AG08396 (cell line): ENCODE data around the gene SERHL2.
"Not testable (repeated sequence)": the region's sequence is repeated elsewhere in the genome, so short reads cannot be mapped to it uniquely, and the experiment has no call there.

Experiments
- DNase-seq: peaks from one replicate; pipeline ENCODE4 v3.0.0; 2012; ENCODE audit warnings: low spot score, mixed read lengths

Gene SERHL2

DNA sequence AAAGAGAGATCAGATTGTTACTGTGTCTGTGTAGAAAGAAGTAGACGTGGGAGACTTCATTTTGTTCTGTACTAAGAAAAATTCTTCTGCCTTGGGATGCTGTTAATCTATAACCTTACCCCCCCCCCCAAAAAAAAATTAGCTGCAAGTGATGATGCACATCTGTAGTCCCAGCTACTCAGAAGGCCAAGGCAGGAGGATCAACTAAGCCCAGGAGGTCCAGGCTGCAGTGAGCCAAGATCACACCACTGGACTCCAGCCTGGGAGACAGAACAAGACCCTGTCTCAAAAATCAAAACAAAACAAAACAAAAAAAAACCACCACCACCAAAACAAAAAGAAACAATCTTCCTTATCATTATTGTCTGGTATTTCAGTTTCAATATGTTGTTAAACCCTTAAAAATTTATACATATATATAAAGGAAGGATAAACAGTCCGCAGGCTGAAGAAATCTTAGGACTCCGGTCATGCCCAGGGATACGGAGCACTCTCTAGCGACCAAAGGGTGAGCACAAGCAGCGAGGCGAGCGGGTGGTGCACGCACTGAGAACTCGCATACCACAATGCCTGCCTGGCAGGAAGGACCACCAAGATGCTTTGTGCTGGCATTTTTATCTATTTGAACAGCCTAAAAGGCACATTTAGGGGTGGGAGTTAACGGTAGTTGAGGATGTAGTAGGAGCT is 54.5 kb downstream of the SERHL2 start:
- no peak for DNase-seq

DNA sequence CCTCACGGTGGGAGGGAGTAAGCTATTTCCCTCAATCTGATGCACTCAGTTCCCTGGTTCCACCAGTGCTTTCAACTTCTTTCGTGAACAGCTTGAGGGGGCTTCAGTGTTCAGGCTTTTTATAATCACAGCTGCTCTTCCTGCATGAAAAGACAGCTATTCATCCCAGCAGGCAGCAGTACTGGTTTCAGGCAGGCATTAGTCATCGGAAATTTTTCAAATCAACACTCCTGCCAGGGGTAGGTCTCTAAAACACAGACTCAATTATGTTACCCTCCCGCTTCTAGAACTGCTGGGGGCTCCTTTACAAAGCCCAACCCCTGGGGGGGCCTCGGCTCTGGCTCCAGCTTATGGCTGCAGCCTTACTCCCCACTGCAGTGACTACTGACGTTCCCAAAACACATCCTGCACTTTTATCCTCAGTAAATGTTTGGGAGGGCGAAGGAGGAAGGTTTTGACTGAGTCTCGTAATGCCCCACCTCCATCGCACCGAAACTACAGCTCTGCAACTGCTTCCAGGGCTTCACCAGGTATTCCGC is 55.1 kb downstream of the SERHL2 start:
- DNase-seq, result peak; percentile 70

DNA sequence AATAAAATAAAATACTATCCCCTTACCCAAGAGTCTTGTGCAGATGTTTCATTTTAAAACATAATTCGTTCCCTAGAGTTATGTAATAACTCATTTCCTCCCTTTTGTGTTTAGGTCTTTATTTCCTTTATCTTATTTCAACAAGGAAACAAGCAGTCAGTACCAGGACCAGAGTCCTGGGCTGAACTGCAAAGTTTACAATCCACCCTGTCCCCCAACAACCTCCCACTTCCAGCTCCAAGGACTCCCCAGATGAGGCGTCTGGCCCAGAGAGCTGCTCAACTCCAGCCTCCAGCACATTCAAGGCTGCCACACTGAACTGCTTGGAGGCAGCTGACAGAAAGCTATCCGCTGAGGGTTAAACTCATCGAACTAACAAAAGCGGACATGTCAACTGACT is 56.4 kb downstream of the SERHL2 start:
- no peak for DNase-seq

DNA sequence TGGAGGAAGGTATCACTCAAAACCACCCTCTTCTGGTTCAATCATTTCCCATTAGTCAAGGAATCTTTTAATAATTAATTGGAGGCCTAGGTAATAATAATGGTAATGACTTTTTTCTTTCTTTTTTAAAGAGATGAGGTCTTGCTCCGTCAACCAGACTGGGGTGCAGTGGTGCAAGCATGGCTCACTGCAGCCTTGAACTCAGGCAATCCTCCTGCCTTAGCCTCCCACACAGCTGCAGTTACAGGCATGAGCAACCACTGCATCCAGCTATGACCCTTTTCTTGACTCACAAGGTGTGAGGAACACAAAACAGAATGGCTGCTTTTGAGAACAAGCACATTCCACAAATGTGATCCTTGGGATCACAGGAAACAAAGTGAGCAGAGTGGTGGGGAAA is 57.3 kb downstream of the SERHL2 start:
- no peak for DNase-seq

DNA sequence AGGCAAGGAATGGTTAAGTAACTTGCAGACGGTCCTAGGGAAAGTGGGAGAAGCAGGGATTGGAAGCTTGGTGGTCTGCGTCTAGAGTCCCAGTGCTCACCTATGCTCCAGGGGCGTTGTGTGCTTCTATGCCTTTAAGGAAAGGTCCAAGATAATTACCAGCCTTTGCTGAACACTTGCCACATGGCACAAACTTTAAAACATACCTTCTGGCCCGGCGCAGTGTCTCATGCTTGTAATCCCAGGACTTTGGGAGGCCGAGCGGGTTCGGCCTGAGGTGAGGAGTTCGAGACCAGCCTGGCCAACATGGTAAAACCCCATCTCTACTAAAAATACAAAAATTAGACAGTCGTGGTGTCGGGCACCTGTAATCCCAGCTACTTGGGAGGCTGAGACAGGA is 58.6 kb downstream of the SERHL2 start:
- no peak for DNase-seq

DNA sequence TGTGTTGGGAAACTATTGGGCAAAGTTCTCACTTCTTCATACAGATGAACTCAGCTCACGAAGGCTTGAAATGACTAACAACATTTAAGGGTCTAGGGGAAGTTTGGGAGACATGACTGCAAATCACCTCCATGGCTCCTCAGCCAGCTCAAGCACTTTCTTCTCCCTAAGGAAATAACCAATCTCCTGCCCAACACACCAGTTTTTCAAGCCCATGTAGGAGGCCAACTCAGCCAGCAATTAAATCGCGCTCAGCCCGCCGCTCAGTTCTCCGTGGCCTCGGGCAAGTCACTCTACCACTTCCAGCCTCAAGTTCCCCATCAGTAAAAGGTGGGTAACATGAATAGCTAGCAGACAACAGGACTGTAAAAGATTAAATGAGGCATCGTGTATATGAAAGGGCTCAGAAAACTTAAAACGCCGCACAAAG is 60.1 kb downstream of the SERHL2 start:
- no peak for DNase-seq

DNA sequence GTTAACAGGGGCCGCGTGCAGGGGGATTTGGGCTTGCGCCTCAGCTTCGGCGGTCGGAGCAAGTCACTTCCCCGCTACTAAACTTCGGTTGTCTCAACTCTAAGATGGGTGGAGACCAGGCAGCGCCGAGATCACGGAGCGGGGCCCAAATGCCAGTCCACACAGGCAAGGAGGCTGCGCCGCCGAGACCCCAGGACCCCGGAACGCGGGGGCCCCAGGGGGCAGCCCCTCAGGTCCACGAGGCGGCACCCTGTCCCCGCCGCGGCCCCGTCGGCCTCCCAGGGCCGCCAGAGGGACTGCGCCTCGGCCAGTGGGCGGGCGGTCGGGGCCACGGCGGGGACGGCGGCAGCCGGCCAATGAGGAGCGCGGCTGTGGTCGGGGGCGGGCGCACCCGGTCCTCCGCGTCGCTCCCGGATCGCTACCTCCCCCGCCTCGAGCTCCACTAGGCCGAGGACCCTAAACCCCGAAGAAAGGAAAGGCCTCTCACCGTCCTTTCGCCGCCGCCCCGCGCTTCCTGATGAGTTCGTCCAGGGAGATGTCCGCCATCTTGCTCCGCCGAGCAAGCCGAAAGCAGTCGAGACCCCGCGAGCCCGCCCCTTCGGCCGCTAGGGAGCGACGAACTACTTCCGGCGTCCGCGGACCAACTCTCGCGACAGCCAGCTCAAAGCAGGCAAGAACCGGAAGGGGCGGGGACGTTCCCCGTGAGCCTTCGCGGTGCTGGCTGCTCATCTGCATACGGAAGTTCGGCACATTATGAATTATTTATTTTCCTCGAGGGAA is 60.7 kb downstream of the SERHL2 start, which contains the start of gene POLDIP3:
TSS of gene POLDIP3 (minus strand) at position 572 of the 780 bp plus-strand sequence. CDS start at position 546, 26 bp downstream.
- peak; percentile 98 for DNase-seq

DNA sequence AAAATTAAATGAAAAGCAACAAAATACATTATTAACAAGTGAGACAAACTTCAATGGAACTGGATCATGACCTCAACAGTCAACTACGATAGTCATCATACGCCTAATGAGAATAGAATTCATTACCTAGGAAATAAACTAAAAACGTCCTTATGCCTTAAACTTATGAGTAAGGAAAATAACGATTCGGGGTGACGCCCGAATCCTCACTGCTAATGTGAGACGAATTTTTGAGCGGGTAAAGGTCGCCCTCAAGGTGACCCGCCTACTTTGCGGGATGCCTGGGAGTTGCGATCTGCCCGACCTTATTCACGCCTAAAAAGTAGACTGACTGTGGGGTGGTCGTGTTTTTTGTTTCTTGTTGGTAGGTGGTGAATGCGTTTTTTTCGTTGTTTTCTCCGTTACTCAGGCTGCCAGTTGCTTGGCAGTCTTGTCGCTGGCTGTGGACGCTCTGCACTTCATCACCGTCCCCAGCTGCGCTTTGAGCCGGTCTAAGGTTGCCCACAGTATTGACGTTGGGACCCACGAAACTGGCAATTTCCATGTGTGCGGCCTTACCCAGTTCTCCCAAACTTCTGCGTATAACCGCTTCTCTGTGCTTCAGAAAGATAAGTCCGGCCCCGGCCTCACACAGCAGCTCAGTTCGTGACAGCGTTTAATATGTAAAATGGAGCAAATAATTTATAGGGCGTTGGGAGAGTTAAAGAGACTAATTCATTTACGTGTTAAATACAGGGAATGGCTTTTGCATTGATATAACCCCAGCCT is 61.5 kb downstream of the SERHL2 start:
- DNase-seq, result peak; percentile 91

DNA sequence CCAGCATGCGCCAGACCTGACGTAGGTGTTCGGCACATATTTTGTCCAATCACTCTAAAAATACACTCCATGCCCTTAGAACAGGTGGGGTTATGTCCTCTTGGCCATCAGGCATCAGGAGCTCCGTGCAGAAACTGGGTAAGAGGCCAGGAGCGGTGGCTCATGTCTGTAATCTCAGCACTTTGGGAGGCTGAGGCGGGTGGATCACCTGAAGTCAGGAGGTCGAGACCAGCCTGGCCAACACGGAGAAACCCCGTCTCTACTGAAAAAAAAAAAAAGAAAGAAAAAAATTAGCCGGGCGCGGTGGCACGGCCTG is 62.1 kb downstream of the SERHL2 start:
- DNase-seq, result not testable (repeated sequence)

DNA sequence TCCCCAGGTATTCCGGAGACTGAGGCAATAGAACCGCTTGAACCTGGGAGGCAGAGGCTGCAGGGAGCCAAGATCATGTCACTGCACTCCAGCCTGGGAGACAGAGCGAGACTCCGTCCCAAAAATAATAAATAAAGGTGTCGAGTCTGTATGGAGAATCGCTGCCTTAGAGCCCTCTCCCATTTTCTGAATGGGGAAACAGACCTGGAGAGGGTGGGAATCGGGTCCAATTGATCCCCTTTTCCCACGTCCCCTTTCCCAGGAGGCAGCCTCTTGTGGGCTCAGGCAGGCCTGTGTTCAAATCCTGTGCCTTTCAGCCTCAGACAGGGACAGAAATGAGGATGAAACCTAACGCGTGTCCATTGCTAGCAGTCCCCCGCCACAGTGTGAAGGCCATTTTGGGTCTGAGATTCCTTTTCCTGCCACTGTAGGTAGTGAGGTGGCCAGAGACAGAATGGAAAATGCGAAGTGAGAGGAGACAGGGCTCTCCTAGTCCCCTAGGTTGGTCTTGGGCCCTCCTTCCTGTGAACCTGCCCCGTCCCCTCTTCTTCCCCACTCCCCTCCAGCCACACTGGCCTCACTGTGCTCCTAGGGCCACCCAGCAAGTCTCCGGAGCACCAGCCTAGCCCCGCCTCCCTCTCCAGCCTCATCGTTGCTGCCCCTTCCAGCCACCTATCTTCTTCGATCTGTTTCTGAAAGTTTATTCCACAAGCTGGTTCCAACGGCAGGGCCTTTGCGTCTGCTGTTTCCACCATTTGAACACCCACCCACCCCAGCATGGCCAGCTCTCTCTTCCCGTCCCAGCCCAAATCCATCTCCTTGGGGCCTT is 63.6 kb downstream of the SERHL2 start:
- DNase-seq, result no peak

DNA sequence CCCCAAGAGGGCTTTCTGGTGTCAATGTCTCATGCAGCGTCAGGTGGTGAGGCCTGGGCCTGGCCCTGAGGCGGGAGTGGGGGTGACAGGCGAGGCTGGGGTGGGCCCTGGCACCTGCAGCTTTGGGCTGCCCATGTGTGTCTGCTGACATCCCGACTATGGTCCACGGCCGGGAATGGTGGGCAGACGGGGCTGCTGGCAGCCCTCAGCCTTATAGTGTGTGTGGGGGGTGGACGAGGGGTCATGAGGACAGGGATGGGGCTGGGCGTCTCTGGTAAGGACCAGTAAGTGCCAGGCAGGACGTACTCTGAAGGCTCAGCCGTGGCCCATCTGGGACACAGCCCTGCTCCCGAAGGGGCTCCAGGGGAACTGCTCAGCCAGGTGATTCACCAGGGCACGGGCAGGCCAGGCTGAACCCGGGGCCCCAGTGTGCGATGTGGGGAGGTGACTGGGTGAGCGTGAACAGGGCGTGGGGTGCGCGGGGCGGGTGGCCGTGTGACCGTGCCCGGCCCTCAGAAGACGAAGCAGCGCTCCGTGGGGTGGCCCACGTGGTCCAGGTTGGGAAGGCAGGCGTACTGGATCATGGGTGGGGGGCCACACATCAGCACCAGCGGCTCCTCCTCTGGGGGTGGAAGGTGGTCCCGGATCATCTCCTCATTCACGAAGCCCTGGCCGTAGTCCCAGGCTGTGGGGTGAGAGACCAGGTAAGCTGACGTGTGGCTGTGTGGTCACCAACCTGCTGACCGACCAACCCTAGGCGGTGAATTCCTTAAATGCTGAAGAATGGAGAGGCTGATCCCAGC is 65.7 kb downstream of the SERHL2 start:
- no peak for DNase-seq

DNA sequence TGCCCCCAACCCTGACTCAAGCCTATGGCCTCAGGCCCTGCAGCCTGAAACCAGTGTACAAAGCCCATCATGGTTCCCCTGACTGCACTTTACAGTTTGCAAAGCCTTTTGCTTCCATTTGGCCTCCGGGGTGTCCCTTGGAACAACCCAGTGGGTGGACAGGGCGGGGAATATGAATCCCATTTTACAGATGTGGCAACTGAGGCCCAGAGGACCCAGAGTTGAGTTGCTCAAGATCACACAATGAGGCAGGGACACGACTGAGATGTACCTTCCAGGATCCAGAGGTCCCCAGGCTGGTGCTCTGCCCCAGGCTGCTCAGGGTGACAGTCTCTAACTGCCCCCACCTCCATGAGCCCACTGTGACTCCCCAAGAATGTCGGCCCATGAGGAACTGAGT is 66.3 kb downstream of the SERHL2 start:
- DNase-seq, result no peak

DNA sequence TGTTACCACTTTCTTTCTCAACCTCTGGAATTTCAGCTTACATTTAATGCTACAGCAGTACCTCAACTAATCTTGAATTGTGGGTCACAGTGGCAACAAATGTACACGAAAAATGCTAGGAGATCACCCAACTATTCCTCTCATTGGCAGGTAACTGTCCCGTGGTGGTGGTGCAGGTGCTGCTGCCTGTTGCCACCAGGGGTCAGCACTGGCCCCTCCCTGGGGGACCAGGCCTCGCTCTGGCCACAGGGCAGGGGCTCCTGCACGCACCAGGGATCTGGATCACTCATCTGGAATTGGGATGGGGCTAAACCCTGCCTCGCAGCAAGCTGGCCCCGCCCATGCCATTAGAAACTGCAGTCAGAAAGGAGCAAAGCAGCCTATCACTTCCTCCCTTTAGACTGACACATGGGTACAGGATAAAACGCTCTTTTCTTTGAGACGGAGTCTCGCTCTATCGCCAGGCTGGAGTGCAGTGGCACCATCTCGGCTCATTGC is 67.8 kb downstream of the SERHL2 start:
- DNase-seq, result peak; percentile 87

DNA sequence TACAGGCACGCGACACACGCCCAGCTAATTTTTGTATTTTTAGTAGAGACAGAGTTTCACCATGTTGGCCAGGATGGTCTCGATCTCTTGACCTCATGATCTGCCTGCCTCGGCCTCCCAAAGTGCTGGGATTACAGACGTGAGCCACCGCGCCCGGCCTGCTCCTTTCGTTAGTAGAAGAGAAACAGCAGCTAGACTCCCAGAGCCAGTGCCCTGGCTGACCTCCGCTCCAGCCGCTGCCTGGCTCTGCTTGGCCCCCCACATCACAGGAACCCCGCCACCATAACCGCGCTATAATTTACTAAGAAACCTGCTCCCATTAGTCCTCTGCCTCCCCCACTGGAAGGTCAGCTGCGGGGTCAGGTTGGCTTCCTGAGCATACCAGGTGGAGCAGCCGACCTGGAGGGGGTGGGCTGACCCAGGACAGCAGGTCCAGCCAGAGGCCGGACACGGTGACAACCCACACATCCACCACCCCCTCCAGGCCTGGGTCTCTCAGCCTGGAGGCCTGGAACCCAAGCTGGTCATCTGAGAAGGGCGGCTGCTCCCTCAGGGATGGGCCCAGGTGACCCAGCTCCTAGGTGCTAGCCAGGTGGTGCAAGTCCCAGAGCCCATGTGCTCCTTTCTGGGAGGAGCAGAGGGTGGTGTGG is 68.4 kb downstream of the SERHL2 start:
- no peak for DNase-seq

DNA sequence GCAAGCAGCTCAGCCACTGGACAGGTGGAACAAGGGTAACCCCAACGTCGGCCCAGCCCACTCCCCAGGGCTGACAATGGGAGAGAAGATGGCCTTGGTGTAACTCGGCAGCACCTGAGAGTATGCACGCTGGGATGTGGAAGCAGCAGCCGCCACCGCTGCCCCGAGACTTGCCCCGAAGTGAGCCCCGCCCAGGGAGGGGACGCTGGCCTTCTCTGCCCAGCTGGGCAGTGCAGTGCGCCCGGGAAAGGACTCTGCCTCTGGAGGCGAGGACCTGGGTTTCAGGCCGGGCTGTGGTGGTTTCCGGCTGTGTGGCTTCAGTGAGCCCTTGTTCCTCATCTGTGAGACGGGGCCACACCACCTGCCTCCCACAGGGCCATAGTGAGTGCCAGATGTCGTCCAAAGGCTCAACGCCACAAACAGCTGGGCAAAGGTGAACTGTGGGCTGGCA is 69.6 kb downstream of the SERHL2 start:
- no peak for DNase-seq
